ENCODE measurements around the gene GPR137B. TPM values are rescaled to one million over a fixed set of nuclear protein-coding genes. Genes with fewer than 3 reads are reported as not detected.
"Not testable (repeated sequence)": the region's sequence is repeated elsewhere in the genome, so short reads cannot be mapped to it uniquely, and the experiment has no call there.

The GPR137B gene
- total RNA-seq, 1 donor from 2014 or later: 7.8 TPM

DNA sequence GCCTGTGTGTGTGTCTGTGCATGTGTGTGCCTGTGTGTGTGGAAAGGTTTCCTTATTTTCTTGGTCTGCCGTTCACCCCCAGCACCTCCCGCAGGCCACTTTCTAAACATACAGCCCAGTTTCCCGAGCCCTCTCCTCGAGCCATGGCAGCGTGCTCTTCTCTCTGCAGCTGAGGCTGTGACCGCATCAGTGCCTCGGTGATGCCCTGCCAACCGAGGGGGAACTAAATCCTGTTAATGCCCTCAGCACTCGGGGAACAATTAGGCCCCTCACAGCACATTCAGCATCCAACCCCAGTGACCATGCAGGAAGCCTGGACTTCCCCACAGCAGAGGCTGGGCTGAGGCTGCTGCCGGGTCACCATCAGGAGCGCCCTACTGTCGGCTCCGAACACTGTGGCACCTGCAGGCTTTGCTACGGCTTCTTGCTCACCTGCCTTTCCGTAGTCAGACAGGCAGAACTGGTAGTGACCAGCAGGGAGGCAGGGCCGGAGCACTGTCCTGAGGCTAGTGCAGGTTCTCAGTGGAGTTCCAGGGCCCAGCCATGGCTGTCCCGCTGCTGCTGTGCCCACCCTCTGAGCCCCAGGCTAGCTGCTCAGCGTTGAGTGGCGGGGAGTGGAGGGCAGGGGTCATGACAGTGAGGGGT lies 8.1 kb downstream of the GPR137B start:
- intact Hi-C loops (cut with micrococcal nuclease): no loop called here
- no peak overlapping the region for H3K4me3 Mint-ChIP-seq (ENCODE audit: low read depth)

DNA sequence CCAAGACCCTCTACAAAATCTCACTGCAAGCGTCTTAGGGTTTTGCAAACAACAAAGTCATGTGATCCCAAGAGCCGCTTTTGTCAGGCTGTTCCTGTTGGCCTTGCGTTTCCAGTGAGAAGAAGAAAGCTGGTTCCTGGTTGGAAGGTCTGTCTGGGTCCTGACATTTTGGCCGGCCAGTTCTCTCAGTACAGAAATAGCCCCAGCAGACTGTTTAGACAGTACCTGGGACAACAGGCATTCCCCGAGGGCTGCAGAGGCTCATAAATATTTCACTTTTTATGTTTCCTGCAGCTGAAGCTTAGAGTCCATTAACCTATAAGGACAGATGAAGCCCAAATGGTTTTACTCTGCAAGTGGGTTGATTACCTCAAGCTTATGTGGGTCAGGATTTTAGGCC lies 8.6 kb downstream of the GPR137B start:
- H3K4me1 Mint-ChIP-seq (ENCODE audit: low read depth): peaks cover 2% of the 10 kb centered on the region
- intact Hi-C loops (cut with micrococcal nuclease): no loop called here
- no peak for DNase-seq (ENCODE audit: low spot score)

More for the DNA sequence above, 8.1 kb downstream of the GPR137B start:
- Mint-ChIP-seq H3K27me3 (ENCODE audit: low read depth) (no peaks in the 10 kb centered on the region), H3K4me1 (ENCODE audit: low read depth) (peaks cover under 1% of the 10 kb centered on the region), H3K9me3 (no peaks in the 10 kb centered on the region), H3K36me3 (ENCODE audit: low read depth) (no peaks in the 10 kb centered on the region), H3K27ac (no peak overlapping the region)
- no peak for DNase-seq (ENCODE audit: low spot score)

DNA sequence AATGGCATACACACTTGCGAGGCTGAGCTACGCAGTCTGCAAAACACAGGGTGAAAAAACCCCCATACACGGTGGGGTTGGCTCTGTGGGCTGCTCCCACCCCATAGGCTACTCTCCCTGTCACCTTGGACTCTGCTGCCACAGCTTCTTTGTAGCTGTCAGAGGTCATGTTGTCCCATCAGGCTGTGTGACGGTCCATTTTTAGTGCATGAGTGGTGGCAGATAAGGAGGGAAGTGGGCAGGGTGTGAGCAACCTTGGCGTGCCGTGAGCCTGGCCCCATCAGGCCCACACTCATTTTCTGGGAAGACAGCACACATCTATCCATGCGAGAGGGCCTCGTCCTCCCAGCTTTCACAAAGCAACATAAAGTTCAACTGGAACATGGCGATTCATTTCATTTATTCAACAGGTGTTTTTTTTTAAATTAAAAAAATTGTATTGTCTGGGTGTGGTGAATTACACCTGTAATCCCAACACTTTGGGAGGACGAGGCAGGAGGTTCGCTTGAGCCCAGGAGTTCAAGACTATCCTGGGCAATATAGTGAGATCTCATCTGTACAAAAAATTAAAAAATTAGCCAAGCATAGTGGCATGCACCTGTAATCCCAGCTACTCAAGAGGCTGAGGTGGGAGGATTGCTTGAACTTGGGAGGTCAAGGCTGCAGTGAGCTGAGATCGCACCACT lies 9.5 kb downstream of the GPR137B start:
- H3K36me3 Mint-ChIP-seq (ENCODE audit: low read depth): no peaks in the 10 kb centered on the region
- H3K27ac Mint-ChIP-seq: no peak overlapping the region
- intact Hi-C loops (cut with micrococcal nuclease): no loop called here
- no peak overlapping the region for H3K4me3 Mint-ChIP-seq (ENCODE audit: low read depth)
- DNase-seq (ENCODE audit: low spot score): no peak
- no peaks in the 10 kb centered on the region for H3K9me3 Mint-ChIP-seq
- no peaks in the 10 kb centered on the region for H3K27me3 Mint-ChIP-seq (ENCODE audit: low read depth)
- peaks cover 7% of the 10 kb centered on the region for H3K4me1 Mint-ChIP-seq (ENCODE audit: low read depth)

More for the DNA sequence above, 8.6 kb downstream of the GPR137B start:
- Mint-ChIP-seq H3K27me3 (ENCODE audit: low read depth) (no peaks in the 10 kb centered on the region), H3K4me3 (ENCODE audit: low read depth) (no peak overlapping the region), H3K9me3 (no peaks in the 10 kb centered on the region), H3K36me3 (ENCODE audit: low read depth) (no peaks in the 10 kb centered on the region), H3K27ac (no peak overlapping the region)

DNA sequence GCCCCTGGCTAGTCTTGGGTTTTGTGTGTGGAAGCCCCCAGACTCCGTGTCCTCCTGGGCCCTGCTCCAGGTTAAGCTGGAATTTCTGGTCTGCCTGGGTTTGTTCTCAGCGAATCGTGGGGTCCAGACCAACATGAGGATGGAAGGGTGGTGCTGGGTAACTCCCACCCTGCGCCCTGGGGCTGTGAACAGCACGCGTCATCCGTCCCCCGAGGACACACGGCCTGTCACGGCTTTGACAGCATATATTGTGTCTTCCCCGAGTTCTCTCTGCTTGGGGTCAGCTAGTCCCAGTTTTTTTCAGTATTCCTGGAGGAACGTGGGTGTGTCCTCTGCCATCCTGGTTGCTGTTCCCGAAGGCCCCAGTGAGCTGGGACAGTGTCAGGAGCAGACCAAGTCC lies 11.8 kb downstream of the GPR137B start:
- Mint-ChIP-seq H3K9me3 (no peaks in the 10 kb centered on the region), H3K4me3 (ENCODE audit: low read depth) (no peak overlapping the region), H3K27me3 (ENCODE audit: low read depth) (no peaks in the 10 kb centered on the region), H3K36me3 (ENCODE audit: low read depth) (no peaks in the 10 kb centered on the region), H3K27ac (no peak overlapping the region), H3K4me1 (ENCODE audit: low read depth) (peaks cover 7% of the 10 kb centered on the region)
- intact Hi-C loops (cut with micrococcal nuclease): no loop called here
- DNase-seq (ENCODE audit: low spot score): no peak

DNA sequence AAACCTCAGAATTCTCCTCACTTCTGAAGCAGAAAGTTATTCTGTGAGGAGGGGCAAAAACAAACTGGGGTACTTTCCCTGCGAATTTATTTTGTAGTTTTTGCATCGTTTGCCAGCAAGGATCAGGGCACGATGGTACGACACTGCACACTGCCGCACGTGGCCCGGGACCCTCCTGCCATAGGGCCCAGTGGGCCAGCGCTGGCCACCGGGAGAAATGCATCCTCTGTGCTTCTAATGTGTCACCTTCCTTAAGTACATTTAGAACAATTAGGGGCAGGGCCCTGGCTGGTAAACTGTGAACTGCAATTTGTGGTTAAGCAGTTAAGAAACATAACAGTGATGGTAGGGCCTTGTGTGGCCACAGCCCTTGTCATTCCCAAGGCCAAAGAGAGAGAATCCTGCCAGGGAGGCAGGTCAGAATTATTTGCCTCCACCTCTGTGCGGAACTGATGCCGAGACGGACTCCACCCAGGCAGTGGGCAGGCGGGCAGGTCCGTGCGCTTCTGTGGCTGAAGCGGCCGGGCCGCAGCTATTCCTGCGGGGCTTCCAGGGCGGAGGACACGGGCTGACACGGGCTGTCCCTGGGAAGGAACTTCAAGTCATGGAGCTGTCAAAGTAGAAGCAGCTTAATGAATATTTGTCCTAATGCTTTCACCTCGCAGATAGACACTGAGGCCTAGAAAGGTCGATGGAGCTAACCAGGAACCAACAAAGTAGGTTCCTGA lies 12.5 kb downstream of the GPR137B start:
- no peak for DNase-seq (ENCODE audit: low spot score)
- H3K4me3 Mint-ChIP-seq (ENCODE audit: low read depth): no peak overlapping the region
- no peaks in the 10 kb centered on the region for H3K36me3 Mint-ChIP-seq (ENCODE audit: low read depth)
- H3K27ac Mint-ChIP-seq: no peak overlapping the region
- peaks cover 7% of the 10 kb centered on the region for H3K4me1 Mint-ChIP-seq (ENCODE audit: low read depth)
- no peaks in the 10 kb centered on the region for H3K9me3 Mint-ChIP-seq
- no peaks in the 10 kb centered on the region for H3K27me3 Mint-ChIP-seq (ENCODE audit: low read depth)
- intact Hi-C loops (cut with micrococcal nuclease): loop anchor here (5.0 kb wide), 1 partner anchor 627 kb away; no protein-coding TSS in a partner anchor

DNA sequence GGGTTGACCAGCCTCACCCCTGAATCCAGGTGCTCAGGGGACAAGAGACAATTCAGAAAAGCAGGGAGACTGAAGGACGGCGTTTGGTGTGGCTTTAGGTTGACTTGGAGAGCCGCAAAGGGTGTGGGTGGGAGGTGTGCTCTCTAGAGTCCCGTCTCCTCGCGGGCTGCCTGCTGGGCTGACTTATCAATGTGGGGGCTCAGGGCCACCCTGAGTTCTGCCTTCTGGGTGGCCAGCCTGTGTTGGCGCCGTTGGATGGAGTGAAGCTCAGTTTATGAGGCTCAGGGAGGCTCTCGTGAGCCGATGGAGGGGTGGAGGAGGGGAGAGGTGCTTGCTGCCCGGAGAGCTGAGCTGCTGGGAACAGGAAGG lies 13.0 kb downstream of the GPR137B start:
- intact Hi-C loops (cut with micrococcal nuclease): loop anchor here (5.0 kb wide), 1 partner anchor 627 kb away; no protein-coding TSS in a partner anchor
- Mint-ChIP-seq H3K9me3 (no peaks in the 10 kb centered on the region), H3K4me1 (ENCODE audit: low read depth) (peaks cover 7% of the 10 kb centered on the region), H3K36me3 (ENCODE audit: low read depth) (peaks cover under 1% of the 10 kb centered on the region), H3K27me3 (ENCODE audit: low read depth) (no peaks in the 10 kb centered on the region), H3K27ac (no peak overlapping the region), H3K4me3 (ENCODE audit: low read depth) (no peak overlapping the region)
- DNase-seq (ENCODE audit: low spot score): no peak

DNA sequence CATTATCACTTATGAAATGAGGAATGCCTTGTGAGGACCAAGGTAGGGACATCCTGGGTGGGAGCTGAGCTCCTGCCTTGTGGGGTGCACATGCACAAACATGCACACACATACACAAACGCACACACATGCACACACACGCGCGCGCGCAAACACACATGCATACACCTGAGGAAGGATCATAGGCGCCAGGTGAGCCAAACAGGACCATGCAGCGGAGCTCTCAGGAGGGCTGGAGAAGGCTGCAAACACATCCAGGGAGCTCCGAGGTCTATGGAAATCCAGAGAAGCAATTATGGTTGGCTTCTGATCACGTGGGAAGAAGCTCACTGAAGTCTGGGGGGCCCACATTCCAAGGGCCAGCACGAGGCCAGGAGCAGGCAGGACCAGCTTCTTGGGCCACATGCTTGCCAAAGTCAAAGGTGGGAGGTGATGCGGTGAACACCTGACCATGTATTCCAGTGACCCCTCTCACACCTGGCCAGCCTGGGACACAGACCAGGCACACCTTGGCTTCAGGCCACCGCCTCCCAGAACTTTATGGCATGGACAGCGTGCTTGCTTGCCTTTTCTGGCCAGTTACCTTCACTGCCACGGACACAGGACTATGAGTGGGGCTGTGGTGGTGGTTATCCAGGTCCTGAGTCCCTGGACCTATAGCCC lies 13.6 kb downstream of the GPR137B start:
- Mint-ChIP-seq H3K27me3 (ENCODE audit: low read depth) (no peaks in the 10 kb centered on the region), H3K4me3 (ENCODE audit: low read depth) (no peak overlapping the region), H3K9me3 (peaks cover 3% of the 10 kb centered on the region), H3K4me1 (ENCODE audit: low read depth) (peaks cover 7% of the 10 kb centered on the region), H3K36me3 (ENCODE audit: low read depth) (peaks cover 6% of the 10 kb centered on the region), H3K27ac (no peak overlapping the region)
- intact Hi-C loops (cut with micrococcal nuclease): loop anchor here (5.0 kb wide), 1 partner anchor 626 kb away; no protein-coding TSS in a partner anchor
- DNase-seq (ENCODE audit: low spot score): no peak

DNA sequence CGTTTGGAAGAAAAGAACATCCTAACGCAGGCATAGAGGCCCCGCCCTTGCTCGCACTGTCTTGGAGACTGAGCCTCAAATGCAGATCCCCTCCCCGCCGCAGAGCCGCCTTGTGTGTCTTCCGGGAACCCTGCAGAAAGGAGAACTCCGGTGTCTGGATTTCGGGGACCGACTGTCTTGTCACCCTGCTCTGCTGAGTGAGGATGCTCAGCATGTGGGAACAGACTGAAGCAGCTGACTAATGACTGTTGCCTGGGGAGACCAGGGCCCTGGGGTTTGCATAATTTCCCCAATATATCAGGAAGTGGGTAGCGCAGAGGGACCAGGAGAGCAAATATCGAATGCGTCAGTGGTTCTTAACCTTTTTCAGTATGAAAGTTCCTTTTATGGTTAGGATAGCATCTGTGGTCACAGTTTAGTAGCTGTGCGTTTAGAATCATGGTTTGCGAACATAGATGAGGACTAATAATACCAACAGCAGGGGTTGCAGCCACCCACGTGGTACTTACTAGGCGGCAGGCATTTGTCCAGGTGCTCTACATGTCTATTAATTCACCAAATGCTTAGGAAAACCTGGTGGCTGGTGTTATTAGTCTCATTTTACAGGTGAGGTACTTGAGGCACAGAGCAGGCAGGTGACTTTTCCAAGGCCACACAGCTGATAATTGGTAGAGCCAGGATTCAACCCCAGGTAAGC lies 14.3 kb downstream of the GPR137B start:
- no peak for DNase-seq (ENCODE audit: low spot score)

DNA sequence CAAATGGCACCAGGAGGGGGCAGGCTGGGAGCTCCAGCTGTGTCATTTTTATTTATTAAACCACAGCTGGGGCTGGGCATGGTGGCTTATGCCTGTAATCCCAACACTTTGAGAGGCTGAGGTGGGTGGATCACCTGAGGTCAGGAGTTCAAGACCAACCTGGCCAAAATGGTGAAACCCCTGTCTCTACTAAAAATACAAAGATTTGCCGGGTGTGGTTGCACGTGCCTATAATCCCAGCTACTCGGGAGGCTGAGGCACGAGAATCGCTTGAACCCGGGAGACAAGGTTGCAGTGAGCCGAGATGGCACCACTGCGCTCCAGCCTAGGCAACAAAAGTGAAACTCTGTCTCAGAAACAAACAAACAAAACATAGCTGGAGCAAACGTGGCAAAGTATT lies 15.7 kb downstream of the GPR137B start:
- intact Hi-C loops (cut with micrococcal nuclease): loop anchor here (5.0 kb wide), 1 partner anchor 624 kb away; no protein-coding TSS in a partner anchor
- not testable (repeated sequence) for H3K4me1 Mint-ChIP-seq (ENCODE audit: low read depth); H3K27me3 Mint-ChIP-seq (ENCODE audit: low read depth); H3K27ac Mint-ChIP-seq; H3K4me3 Mint-ChIP-seq (ENCODE audit: low read depth); DNase-seq (ENCODE audit: low spot score)
- Mint-ChIP-seq H3K9me3 (peaks cover 19% of the 10 kb centered on the region), H3K36me3 (ENCODE audit: low read depth) (peaks cover 20% of the 10 kb centered on the region)

More for the DNA sequence above, 14.3 kb downstream of the GPR137B start:
- H3K36me3 Mint-ChIP-seq (ENCODE audit: low read depth): peaks cover 13% of the 10 kb centered on the region
- peaks cover 7% of the 10 kb centered on the region for H3K4me1 Mint-ChIP-seq (ENCODE audit: low read depth)
- H3K27ac Mint-ChIP-seq: no peak overlapping the region
- intact Hi-C loops (cut with micrococcal nuclease): loop anchor here (5.0 kb wide), 1 partner anchor 626 kb away; no protein-coding TSS in a partner anchor
- H3K9me3 Mint-ChIP-seq: peaks cover 10% of the 10 kb centered on the region
- no peak overlapping the region for H3K4me3 Mint-ChIP-seq (ENCODE audit: low read depth)
- H3K27me3 Mint-ChIP-seq (ENCODE audit: low read depth): no peaks in the 10 kb centered on the region

DNA sequence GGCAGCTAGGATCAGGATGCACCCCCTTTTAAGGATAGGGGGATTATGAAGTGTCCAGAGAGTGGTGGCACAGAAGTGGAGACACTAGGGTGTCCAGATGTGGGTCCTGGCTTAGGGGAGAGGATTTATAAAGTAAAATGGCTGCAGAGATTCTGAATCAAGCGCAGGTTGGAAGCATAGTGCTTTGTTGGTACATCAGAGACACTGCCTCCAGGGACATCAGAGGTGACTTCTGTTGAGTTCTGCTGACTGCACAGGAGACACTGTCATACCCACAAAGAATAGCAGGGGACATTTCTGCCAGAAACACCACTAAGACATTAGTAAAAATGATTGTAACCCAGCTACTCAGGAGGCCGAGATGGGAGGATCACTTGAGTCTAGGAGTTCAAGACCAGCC lies 16.4 kb downstream of the GPR137B start:
- H3K27me3 Mint-ChIP-seq (ENCODE audit: low read depth): no peaks in the 10 kb centered on the region
- peaks cover 26% of the 10 kb centered on the region for H3K36me3 Mint-ChIP-seq (ENCODE audit: low read depth)
- DNase-seq (ENCODE audit: low spot score): no peak
- intact Hi-C loops (cut with micrococcal nuclease): loop anchor here (5.0 kb wide), 1 partner anchor 624 kb away; no protein-coding TSS in a partner anchor
- peaks cover 9% of the 10 kb centered on the region for H3K4me1 Mint-ChIP-seq (ENCODE audit: low read depth)
- H3K27ac Mint-ChIP-seq: no peak overlapping the region
- H3K4me3 Mint-ChIP-seq (ENCODE audit: low read depth): no peak overlapping the region
- peaks cover 22% of the 10 kb centered on the region for H3K9me3 Mint-ChIP-seq

DNA sequence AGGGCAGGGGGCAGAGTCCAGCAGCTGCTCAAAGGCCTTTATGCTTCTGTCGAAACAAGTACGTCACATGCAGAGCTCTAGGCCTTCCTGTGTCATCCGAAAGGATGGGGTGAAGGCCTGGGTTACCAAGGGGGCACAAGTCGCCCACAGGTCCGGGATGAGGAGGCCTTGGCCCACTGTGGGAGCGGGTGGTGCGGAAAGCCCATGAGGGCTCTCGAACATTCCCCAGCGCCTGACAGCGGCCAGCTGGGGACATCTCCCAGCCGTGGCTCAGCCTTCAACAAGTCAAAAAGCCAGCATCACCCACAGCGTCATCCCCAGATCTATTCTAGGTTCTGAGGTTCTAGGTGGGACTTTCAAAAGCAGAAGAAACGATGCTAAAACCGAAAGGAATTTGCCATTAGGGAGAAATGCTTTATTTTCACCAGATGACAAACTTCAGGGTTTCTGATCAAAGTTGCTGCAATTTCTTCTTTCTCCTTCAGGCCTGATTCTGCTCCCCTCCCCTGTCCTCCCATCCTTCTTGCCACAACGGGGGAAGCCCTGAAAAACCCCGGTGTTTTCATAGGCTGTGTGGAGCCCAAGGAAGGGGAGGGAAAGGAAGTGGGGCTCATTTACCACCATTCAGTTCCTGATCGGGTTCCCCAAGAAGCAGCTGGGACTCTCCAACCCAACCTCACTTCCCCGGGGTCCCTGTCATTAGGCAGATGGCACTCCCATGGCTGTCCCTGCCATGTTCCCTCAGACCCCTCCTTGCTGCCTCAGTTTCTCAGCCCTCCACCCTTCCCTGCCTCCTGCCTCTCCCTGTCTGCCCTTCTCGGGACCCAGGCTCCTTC lies 17.6 kb downstream of the GPR137B start:
- intact Hi-C loops (cut with micrococcal nuclease): loop anchor here (5.0 kb wide), 1 partner anchor 622 kb away; no protein-coding TSS in a partner anchor
- Mint-ChIP-seq H3K4me1 (ENCODE audit: low read depth) (peaks cover 12% of the 10 kb centered on the region), H3K27ac (no peak overlapping the region), H3K27me3 (ENCODE audit: low read depth) (no peaks in the 10 kb centered on the region), H3K36me3 (ENCODE audit: low read depth) (peaks cover 27% of the 10 kb centered on the region), H3K9me3 (peaks cover 22% of the 10 kb centered on the region), H3K4me3 (ENCODE audit: low read depth) (no peak overlapping the region)
- DNase-seq (ENCODE audit: low spot score): no peak

Data from activated T-helper 2 cell treated with anti-CD3 and anti-CD28 coated beads, Interferon-gamma antibody, Interleukin-2, Interleukin-4, amounts not matched to agents 10 μg/mL and 5 μg/mL and 100 μg/mL, durations not matched to agents 14 hours and 24 hours and 36 hours (primary cell).